ENCODE results near the gene CACNB2. TPM values are rescaled to one million over a fixed set of nuclear protein-coding genes. Genes with fewer than 3 reads are reported as not detected.
"Not testable (repeated sequence)": the region's sequence is repeated elsewhere in the genome, so short reads cannot be mapped to it uniquely, and the experiment has no call there.

The CACNB2 gene
- total RNA-seq, 1 donor from 2014 or later = 8.4 TPM

DNA sequence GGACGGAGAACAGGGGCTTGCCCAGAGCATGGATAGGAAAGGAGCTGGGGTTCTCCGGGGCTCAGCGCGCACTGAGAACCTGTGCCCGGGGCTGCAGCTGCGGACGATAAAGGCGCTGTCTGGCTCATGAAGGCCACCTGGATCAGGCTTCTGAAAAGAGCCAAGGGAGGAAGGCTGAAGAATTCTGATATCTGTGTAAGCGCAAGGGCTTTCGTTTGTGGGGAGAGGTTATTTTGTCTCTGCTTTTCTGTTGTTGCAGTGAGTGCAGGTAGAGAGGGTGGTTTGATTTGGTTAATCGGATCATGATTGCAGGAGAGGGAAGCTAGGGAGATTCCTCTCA is 260.7 kb downstream of the CACNB2 start:
- DNase-seq (ENCODE audit: low spot score) = no peak

DNA sequence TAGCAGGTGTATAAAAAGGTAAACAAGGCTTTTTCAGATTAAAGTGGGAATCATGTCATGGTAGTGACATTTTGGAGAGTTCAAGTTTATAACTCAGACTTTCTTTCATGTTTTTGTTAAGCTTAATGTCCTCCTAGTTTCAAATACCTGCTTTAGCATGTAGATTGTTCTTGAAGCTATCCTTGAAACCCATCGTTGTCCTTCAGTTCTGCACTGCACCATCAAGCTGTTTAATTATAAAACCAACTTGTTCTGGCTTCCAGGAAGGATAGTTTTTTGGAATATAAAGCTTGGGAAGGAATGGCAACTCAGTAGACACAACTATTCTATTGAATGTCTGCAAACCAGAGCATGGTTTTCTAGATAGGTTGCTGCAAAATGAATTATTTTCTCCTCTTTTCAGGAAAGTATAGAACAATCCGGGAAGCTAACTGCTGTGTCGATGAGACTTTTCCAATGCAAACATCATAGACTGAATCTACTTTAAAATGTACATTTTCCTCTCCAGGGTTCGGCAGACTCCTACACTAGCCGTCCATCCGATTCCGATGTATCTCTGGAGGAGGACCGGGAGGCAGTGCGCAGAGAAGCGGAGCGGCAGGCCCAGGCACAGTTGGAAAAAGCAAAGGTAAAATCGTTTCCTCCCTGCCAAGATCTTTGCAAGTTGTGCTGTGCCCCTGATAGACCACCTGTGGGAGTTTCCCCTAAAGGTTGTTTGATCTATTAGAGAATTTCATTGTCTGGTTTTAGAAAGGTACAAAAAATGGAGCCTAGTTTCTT is 261.4 kb downstream of the CACNB2 start:
- no peak for DNase-seq (ENCODE audit: low spot score)

DNA sequence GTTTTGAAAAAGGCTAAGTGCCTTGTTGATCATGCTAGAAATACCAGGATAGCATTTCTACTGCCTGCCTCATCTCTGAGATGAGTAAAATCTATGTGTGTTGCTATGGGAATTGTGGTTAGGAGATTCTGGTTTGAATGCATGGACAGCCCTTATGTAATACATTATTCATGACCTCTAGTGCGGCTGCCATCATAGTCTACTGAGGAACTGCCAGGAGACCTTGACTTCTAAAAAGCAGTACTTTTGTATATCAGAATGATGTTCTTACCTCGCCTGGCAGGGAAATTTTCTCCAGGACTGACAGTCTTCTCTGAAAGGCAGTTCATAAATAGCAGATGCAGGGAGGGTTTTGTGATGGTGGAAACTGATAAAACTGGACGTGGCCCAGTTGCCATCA is 262.6 kb downstream of the CACNB2 start:
- DNase-seq (ENCODE audit: low spot score) = no peak

DNA sequence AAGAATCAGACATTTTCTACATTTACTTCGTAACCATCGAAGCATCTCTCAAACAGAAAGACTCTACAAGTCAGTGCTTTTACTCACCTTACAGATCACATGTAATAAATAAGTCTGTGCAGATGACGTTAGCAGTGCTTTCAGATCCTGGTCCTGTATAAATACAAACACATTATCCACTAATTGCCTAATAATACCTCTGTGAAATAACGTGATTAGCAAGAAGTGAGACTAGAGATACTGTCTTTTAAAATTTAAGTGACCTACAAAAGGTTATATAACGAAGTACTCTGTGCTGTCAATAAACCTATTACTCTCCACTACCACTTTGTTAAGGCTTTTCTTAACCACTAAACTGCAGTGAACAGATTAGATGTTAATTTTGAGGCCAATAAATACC is 264.3 kb downstream of the CACNB2 start:
- DNase-seq (ENCODE audit: low spot score) = no peak

- DNase-seq (ENCODE audit: low spot score) = no peak
Observed at GRCh38 chr10:18406136-18406535, 265.9 kb downstream of the CACNB2 start.

DNA sequence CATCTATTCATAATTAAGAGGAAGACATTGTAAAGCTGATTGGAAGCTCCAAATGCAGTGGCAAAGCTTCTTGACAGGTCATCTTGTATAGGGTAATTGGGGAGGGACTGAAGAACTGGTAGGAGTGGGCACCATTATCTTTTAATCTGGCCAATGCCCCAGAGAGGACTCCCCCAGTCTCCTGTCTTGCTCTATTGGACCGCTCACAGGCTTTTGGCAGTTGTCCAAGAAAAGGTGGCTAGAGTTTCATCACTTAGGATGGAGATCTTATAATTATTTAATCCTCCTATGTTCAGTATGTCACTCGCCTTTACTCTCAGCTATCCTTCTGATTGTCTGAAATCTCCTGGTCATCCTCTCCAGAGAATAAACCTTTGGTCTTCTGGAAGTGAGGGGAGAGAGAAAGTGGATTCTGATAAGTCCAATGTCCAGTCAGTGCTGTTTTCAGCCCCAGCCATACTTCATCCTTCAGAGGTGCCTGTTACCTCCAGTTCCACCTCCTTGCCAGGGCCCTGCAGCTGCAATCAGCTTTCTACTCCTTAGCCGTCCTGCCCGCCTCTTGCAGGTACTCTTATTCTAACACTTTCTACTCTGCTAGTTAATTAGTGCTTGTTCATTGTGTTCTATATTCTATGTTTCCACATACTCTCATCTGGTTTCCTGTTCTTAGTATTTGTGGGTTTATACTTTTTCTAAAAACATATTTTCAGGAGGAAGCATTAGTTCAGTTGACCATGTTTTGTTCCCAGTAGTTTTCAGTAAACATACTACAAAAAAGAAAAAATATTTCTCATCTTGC is 269.6 kb downstream of the CACNB2 start:
- no peak for DNase-seq (ENCODE audit: low spot score)

DNA sequence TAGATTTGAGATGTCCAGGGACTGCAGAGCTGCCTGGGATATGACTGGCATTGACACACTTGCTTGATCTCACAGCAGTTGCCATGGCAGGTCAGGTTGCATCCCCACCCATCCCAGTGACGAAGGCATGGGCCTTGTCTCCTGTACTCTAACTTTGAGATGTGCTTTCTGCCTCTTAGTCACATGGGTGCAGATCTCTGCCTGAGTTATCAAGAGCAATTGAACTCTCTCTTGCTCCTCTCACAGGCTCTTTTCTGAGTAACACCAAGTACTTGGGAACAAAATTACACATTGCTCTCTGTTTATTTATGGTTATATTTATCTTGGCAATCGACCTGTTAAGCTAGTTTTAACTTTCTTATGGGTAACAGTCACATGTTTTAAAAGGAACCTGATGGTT is 273.8 kb downstream of the CACNB2 start:
- DNase-seq (ENCODE audit: low spot score) = no peak

DNA sequence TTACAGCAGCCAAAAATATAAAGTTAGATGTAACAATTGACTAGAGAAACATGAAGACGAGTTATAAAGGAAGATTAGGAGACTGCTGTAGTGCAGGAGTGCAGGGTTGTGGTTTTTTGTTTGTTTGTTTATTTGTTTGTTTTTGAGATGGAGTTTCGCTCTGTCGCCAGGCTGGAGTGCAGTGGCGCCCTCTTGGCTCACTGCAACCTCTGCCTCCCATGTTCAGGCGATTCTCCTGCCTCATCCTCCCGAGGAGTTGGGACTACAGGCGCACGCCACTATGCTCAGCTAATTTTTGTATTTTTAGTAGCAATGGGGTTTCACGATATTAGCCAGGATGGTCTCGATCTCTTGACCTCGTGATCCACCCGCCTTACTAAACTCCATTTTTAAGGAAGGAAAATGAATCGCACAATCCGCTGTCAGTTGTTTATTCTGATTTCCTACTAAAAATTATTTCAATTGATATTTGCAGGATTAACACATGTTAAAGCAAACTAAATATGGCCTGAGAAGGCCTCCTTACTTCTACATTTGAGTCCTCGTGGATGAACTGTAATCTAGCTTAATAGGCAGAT is 277.8 kb downstream of the CACNB2 start:
- DNase-seq (ENCODE audit: low spot score) = no peak

GRCh38 chr10:18418541-18419215 is 278.5 kb downstream of the CACNB2 start:
- no peak for DNase-seq (ENCODE audit: low spot score)

DNA sequence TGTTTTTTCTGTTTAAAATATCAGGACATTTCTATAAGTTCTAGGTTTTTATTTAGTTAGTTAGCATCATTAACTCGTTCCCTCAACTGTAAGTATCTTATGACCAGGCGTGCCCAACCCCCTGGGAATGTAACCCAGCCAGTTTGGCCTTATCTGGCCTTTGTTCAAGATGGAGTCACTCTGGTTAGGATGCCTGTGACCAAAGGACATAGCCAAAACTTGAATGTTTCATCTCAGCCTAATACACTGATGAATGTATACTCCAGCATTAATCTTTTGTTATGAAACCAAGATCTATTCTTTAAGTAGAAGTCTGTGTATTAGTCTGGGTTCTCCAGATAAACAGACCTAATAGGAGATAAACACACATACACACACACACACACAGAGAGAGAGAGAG is 279.7 kb downstream of the CACNB2 start:
- no peak for DNase-seq (ENCODE audit: low spot score)

DNA sequence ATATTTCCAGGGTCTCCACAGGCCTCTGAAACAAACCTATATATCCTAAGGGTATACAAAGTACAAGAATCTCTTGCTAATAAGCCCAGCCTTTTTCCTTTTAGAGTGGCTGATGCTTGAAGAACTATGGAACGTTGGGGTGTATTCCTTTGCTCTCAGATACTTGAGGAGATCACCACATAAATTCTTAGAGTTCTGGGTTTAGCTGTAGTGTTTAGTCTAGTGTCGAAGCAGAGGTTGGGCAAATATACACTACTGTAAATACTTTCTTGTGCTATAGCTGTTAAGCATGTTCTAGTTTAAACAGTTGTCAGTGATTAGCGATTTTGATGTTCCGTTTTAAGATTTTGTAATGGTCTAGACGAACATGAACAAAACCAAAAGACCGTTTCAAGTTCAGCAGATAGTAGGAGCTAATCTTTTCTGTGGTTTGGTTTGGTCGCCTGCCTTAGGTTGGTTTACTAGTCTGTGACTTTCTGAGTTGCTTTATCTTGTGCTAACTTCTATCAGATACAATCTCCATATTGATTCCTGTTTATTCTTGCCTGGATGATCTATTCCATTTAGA is 281.6 kb downstream of the CACNB2 start:
- no peak for DNase-seq (ENCODE audit: low spot score)

- no peak for DNase-seq (ENCODE audit: low spot score)
Observed at GRCh38 chr10:18423058-18423637, 282.9 kb downstream of the CACNB2 start.

- DNase-seq (ENCODE audit: low spot score) = no peak
Observed at GRCh38 chr10:18424200-18424599, 284.0 kb downstream of the CACNB2 start.

DNA sequence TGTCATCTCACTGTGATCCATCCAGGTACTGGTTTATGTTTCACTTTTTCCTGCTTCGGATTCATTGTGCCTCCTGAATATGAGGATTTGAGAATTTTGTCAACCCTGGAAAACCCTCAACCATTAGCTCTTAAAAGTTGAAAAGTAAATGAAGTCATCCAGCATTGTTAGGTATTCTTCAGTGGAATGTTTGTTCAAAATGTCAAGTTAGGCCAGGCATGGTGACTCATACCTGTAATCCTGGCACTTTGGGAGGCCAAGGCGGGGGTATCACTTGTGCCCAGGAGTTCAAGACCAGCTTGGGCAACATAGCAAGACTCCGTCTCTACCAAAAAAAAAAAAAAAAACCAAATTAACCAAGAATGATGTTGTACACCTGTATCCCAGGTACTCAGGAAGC is 289.1 kb downstream of the CACNB2 start:
- DNase-seq (ENCODE audit: low spot score) = no peak

- no peak for DNase-seq (ENCODE audit: low spot score)
Observed at GRCh38 chr10:18436902-18437301, 296.7 kb downstream of the CACNB2 start.

DNA sequence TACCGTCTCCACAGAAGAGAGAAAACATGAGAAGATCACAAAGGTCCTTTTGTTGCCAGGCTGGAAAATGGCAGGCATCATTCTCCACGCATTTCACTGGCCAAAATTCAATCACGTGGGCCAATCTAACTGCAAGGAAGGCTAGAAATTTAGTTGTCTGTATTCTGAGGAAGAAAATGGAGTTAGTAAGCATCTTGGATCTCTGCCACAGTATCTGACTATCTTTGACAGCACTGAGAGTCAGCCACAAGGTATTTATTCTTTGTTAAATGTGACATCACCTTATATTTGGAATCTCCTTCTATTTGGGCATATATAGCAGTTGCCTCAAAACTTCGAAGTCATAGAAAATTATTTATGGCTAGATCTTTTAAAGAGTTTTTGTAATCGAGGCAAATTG is 297.3 kb downstream of the CACNB2 start:
- DNase-seq (ENCODE audit: low spot score) = no peak

- no peak for DNase-seq (ENCODE audit: low spot score)
Observed at GRCh38 chr10:18438361-18439126, 298.3 kb downstream of the CACNB2 start.

DNA sequence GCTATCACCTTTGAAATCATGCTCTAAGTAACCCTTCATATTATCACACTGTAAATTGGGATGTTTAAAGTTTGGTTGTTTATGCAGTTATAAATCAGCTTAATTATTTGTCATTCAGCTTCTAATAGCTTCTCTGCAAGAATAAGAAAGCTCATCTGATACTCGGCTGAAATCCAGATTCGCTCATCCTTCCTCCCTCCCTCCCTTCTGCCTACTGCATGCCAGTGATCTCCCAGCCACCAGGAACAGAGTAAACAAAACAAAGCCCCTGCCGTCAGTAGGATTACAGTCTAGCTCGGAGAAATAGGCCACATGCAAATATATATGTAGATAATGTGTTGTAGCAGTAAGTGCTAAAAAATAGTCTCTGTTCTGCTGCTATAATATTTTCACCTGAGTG is 299.4 kb downstream of the CACNB2 start:
- DNase-seq (ENCODE audit: low spot score) = no peak

DNA sequence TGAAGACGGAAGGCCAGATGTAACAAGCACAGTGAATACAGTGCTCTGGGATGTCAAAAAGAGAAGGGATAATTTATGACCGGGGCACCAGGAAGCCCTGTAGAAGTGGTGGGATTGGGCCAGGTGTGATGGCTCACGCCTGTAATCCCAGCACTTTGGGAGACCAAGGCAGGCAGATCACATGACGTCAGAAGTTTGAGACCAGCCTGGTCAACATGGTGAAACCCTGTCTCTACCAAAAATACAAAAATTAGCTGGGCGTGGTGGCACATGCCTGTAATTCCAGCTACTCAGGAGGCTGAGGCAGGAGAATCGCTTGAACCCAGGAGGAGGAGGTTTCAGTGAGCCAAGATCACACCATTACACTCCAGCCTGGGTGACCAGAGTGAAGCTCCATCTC is 305.4 kb downstream of the CACNB2 start:
- DNase-seq (ENCODE audit: low spot score) = not testable (repeated sequence)

DNA sequence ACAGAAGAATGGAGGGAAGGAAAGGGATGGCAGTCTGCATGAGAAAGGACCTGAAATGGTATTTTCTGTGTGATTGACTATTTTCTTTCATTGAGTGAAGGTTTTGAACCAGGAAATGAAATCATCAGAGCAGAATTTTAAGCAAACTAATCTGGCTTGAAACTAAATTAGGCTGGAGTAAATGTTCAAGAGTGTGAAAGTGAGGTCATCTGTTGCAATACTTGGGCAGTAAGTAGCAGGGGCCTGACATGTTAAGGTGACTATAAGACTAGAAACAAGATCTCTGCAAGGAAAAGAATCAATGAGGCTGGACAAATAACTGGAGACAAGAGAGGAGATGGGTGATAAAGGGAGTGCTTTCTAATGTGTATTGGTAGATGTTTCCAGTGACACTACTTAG is 306.0 kb downstream of the CACNB2 start:
- DNase-seq (ENCODE audit: low spot score) = no peak

DNA sequence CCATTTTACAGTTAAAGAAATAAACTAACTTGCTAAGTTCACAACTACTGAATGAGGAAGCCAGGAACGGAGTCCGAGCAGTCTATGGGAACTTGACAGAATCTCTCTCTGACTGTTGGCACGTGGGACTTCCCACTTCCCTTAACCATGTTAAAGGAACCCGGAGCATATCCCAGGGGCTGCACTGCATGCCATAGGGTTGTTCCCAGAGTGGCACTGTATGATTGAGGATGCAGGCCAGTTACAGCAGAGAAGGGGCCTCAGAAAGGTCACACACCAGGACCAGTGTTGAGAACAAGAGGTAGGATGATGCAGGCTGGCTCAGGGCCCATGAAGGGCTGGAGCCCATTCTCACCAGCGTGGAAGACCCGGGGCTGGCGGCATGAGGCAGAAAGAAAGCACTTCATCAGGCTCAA is 309.4 kb downstream of the CACNB2 start:
- no peak for DNase-seq (ENCODE audit: low spot score)

Data from mucosa of gallbladder (tissue), 1 donor.